ENCODE measurements around the gene PRKACA.

The PRKACA gene

DNA sequence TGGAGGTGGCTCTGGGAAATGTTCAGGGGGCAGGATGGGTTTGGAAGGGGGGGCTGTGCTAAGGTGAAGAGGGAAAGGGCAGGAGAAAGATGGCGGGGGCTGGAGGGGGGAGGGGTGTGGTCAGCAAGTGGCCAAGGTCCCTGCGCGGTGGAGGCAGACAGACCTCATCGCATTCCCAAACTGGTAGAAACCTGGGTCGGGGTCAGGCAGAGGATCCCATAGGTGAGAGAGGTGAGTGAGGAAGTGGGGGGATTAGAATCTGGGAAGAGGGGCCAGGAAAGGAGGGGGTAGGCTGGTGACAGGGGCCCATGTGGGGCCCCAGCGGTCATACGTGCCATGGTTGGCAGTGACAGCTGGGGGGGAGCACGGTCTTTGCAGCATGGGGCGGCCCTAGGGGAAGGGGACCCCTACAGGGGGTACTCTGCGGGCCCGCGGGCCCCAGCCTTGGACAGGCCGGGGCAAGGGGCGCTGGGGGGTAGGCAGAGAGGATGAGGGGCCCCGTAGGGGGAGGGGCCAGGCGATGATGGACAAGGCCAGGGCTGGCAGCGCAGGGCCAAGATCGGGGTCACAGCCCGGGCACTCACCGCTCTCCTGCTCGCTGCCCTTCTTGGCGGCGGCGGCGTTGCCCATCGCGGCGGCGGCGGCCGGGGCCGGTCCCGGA lies 514 bp downstream of the PRKACA start:
- no peak for TF ChIP-seq CTCF (IDR thresholded peaks at IDR 0.05)

DNA sequence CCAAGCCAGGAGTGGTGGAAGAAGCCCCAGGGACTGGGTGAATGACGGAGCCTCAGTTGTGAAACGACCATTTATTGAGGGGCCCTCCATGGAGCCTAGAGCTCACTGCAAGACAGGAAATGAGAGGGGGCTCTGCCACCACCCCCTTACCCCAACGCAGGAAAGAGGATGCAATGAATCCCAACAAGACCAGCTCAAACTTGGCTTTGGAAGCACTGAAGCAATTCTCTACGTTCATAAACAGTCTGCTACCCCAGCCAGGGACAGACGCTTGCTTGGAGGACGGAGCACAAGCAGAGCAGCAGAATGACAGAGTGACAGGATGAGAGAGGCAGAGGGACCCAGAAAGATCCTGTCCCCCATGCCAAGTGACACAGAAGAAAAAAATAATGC lies 1.0 kb downstream of the PRKACA start:
- no peak for TF ChIP-seq CTCF (IDR thresholded peaks at IDR 0.05)

DNA sequence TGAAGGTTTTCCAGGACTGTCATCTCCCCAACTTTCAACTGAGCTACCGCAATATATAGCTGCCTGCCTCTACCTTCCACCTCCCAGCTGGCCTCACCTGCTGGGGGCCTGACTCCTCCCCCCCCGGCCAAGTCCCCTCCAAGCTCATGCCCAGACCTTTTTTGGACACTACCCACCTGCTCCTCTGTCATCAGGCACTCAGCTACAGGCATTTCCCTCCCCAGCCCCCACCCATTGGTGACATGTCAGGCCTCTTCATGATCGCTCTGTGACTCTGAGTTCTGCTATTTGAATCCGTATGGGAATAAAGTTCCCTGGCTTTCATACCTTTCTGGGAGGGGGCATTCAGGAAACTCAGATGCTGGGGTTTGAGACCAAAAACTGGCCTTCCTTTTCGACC lies 1.8 kb downstream of the PRKACA start:
- TF ChIP-seq CTCF (IDR thresholded peaks at IDR 0.05): no peak

GRCh38 chr19:14114854-14115253 lies 2.7 kb downstream of the PRKACA start:
- TF ChIP-seq CTCF (IDR thresholded peaks at IDR 0.05): peak; percentile 51; the same call in 1 of the 2 replicates

DNA sequence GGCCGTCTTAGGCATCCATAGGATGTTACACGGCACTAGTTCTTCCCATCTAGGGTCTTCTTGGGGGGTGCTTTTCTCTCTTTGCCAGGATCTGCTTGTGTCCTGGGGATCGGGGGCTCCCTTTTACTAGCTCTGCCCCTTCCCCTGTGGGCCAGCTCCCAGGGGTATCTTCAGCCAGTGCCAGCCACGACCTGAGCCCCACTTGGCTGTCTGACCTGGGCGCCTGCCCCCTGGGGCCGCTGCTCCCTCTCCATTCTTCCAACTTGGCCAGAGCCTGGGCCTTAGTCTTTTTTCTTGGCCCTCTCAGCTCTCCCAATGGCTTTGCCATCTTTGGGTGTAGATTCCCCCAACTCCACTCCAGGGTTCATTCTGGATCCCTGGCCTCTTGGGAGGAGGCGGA lies 3.1 kb downstream of the PRKACA start:
- no peak for TF ChIP-seq CTCF (IDR thresholded peaks at IDR 0.05)

- peak; percentile 28; the same call in 1 of the 2 replicates for TF ChIP-seq CTCF (IDR thresholded peaks at IDR 0.05)
Measured at GRCh38 chr19:14113762-14114414, 3.7 kb downstream of the PRKACA start.

DNA sequence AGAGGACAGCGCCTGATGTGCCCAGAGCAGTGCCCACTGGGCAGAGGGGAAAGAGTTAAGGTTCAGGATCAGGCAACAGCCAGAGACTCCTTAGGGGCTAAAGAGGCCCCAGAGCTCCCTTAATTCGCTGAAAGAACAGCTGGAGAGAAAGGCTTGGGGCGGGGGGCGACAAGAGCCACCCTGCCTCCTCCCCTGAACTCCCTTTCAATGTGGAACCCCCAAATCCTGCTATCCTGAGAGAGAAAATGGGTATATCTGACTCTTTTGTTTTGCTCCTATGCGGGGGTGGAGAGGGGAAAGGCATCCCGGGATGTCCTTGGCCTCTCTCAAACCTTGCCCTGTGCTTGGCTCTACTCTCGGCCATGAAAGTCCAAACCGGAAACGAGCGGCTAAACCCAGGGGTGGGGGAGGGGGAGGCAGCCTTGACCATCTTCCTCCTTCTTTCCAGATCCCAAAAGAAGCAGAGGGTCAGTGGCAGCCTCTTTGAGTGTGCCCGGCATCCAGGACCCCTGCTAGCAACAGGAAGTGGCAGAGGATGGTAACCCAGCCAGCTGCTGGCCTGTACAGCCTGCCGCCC lies 4.7 kb downstream of the PRKACA start:
- TF ChIP-seq CTCF (IDR thresholded peaks at IDR 0.05): no peak

All from LNCAP (cell line).